Activated CD8-positive, alpha-beta memory T cell treated with anti-CD3 and anti-CD28 coated beads, Interleukin-2, amount 50 U/mL, for 48 hours (primary cell): ENCODE data around the gene GOLGA5.

Experiments used
- DNase-seq: peaks from one replicate; pipeline ENCODE4 v3.0.0-alpha.2; 2020

GOLGA5 gene

DNA sequence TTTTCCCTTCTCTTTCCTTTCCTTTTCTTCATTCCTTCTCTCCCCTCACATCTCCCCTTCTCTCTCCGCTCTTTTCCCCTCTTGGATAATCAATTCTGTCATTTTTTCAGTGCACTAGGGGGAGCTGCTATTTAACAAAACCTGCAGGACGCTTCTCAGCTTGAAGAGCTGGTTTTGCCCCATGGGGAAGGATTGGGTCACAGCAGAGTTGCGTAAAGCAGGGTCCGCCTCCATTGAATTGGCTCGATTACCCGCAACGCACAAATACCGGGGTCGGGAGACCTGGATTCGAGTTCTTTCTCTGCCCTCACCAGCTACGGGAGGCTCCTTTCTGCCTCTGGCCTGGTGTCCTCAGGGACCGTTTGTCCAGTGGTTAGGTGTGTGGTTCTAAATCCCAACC, 86.7 kb downstream of the GOLGA5 start:
- DNase-seq = no peak

DNA sequence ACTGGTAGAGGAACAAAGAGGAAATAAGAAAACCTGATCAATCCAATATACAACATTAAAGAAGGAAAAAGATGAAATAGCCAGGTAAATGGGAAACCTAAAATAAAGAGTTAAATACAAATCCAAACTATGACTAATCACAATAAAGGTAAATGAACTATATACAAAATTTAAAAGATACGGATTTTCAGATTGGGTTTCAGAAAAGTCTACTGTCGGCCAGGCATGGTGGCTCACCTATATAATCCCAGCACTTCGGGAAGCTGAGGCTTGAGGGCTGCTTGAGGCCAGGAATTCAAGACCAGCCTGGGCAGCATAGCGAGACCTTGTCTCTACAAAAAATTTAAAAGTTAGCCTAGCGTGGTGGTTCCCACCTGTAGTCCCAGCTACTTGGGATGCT, 89.0 kb downstream of the GOLGA5 start:
- DNase-seq = no peak

DNA sequence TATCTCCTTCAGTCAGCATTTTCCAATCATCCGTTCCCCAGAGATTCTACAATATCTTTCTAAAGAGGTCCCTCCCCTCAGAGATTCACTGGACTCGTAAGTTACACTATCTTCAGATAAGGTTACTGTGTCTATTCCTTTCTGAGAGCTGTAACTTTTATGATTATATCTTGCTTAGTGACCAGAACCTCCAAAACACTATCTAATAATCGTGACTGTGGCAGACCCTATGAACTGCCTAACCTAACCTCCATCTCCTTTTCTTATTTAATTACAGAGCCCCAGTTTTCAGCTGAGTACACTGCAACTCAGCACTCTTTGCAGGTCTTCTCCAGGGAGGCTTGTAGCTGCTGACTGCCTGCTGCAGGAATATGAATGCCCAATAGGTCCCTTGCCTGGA, 90.3 kb downstream of the GOLGA5 start:
- DNase-seq = no peak

DNA sequence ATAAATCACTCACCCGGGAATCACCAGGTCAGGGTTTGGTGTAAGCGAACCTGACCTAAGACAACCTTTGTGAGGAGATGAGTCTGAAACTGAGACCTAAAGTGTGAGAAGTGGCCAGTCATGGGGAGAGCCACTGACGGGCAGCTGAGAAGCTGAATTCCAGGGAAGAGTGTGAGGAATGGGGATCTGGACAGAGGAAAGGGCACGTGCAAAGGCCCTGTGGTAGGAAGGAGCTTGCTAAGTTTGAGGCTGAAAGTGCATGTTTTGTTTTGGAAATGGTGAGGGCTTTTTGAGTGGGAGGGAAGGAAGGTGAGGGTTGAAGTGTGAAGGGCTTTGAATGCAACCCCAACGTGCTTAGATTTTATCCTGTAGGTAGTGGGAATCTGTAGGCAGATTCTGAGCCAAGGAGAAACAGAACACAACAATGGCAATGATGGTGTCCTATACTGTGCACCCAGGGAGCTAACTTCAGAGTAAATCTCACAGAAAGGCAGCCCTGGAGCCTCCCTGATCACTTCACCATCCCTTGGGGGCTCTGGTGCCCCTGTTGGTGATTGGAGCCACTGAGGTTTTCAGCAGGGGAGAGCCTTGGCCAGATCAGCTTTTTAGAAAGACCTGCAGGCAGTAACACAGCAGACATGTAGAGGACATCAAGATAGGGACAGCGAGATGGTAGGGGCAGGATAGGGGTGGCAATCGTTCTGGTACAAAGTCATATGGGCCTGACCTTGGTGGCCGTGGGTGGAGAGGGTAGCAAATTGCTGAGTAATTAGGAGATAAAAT, 91.4 kb downstream of the GOLGA5 start:
- no peak for DNase-seq

DNA sequence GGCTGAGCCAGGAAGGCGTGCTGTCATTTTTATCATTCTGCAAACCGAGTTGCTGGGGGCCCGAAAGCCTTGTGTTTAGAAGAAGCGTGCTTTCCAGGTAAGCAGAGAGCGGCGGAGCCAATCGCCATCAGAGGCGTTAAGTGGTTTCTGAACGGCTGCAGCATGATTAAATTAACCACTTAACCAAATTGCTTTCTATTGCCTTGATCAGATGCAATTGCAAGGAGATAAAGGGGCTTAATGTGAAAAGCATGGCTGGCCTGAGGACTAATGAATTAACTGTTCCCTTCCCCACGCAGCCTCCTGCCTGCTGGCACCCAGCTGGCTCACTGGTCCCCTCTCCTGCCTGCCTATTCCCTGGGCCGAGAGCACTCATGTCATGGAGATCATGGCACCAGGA, 92.2 kb downstream of the GOLGA5 start:
- DNase-seq = no peak

DNA sequence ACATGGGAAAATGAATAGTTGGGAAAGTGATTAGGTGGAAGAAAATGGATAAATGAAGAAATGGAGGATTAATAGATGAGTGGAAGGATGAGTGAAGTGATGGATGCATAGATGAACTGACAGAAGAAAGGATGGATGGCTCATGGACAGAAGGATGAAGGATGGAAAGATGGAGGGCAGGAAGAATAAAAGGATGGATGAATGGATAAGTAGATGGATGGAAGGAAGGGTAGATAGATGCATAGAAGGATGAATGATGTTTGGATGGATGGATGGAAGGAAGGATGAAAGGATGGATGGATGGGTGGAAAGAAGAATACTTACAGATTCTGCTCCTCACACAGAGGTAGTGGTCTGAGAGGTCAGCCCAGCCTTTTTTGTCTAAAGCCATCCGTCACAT, 93.1 kb downstream of the GOLGA5 start:
- no peak for DNase-seq

DNA sequence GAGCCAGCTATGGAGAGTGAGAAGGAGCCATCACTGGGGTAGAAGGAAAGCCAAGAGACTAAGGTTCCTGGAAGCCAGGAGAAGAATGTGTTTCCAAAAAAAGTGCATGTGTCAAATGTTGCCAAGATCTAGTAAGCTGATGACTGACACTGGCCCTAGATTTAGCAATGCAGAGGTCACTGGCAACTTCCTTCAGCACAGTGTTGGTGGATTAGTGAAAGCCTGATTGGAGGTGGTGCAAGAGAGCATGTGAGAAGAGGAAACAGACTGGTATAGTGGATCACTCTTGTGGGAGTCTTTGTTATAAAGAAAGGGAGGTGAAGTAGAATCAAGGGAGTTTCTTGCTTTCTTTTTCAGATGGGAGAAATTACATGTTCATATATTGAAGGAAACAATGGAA, 94.8 kb downstream of the GOLGA5 start:
- DNase-seq = no peak
